ENCODE data around the gene TEX22. TPM values are rescaled to one million over a fixed set of nuclear protein-coding genes. Genes with fewer than 3 reads are reported as not detected.

The TEX22 gene
- total RNA-seq, 1 donor from 2014 or later = not detected

DNA sequence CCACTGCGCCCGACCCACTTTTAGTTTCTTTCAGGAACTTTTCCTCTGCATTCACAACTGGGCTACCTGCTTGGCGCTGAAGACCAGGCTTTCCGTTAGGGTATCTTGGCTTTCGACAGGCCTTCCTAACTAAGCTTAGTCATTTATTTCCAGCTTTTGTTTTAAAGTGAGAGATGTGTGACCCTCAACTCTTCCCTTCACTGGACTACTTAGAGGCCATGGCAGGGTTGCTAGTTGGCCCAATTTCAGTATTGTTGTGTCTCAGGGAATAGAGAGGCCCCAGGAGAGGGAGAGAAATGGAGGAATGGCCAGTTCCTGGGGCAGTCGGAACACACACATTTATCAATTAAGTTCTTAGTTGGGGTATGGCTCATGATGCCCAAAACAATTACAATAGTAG is 31.7 kb downstream of the TEX22 start:
- H3F3A ChIP-seq (ENCODE audit: low read depth) = peaks cover 4% of the 10 kb centered on the region
- no peak overlapping the region for H3K27ac Mint-ChIP-seq
- H3K27me3 Mint-ChIP-seq (ENCODE audit: insufficient read depth, low read depth) = no peaks in the 10 kb centered on the region
- peaks cover 39% of the 10 kb centered on the region for H3K9me3 Mint-ChIP-seq
- TF ChIP-seq, protein P1, sequence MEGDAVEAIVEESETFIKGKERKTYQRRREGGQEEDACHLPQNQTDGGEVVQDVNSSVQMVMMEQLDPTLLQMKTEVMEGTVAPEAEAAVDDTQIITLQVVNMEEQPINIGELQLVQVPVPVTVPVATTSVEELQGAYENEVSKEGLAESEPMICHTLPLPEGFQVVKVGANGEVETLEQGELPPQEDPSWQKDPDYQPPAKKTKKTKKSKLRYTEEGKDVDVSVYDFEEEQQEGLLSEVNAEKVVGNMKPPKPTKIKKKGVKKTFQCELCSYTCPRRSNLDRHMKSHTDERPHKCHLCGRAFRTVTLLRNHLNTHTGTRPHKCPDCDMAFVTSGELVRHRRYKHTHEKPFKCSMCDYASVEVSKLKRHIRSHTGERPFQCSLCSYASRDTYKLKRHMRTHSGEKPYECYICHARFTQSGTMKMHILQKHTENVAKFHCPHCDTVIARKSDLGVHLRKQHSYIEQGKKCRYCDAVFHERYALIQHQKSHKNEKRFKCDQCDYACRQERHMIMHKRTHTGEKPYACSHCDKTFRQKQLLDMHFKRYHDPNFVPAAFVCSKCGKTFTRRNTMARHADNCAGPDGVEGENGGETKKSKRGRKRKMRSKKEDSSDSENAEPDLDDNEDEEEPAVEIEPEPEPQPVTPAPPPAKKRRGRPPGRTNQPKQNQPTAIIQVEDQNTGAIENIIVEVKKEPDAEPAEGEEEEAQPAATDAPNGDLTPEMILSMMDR (IDR thresholded peaks at IDR 0.05) = no peak
- no peak for TF ChIP-seq EZH2phosphoT487 (IDR thresholded peaks at IDR 0.05)
- TF ChIP-seq EZH2 (IDR thresholded peaks at IDR 0.05) = no peak
- H3K4me3 ChIP-seq = no peak overlapping the region
- peaks cover 100% of the 10 kb centered on the region for H3K79me2 ChIP-seq (ENCODE audit: low read depth)
- no peaks in the 10 kb centered on the region for H3K4me1 Mint-ChIP-seq
- no peak overlapping the region for H3K4me2 ChIP-seq
- no peaks in the 10 kb centered on the region for H3K27me3 ChIP-seq
- no peaks in the 10 kb centered on the region for H3K9me3 ChIP-seq (ENCODE audit: low read depth)
- peaks cover 71% of the 10 kb centered on the region for H4K20me1 ChIP-seq (ENCODE audit: low read depth)
- DNase-seq (ENCODE audit: low spot score) = no peak
- H3K36me3 Mint-ChIP-seq = peaks cover 58% of the 10 kb centered on the region
- H3K36me3 ChIP-seq = no peaks in the 10 kb centered on the region
- H3K4me3 Mint-ChIP-seq = no peak overlapping the region
- H3K9ac ChIP-seq = no peak overlapping the region
- H2AFZ ChIP-seq (replicated peaks) = no peak overlapping the region
- H3K27ac ChIP-seq = no peak overlapping the region
- H3K4me1 ChIP-seq = no peaks in the 10 kb centered on the region

DNA sequence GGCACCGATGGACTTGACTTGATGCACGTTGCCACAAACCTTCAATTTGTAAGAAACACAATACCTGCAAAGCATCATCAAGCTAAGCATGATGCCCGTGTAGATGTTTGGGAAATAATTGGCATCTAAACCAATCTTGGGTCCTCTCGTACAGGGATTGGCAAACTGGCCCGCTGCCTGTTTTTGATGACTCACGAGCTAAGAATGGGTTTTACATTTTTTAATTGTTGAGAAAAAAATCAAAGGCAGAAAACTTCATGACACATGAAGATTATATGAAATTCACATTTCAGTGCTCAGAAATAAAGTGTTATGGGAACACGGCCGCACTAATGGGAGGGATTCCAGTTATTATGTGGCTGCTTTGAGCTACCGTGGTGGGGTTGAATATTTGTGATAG is 32.2 kb downstream of the TEX22 start:
- H3K9ac ChIP-seq = no peak overlapping the region
- no peak overlapping the region for H2AFZ ChIP-seq (replicated peaks)
- no peaks in the 10 kb centered on the region for H3K36me3 ChIP-seq
- peaks cover 71% of the 10 kb centered on the region for H4K20me1 ChIP-seq (ENCODE audit: low read depth)
- TF ChIP-seq EZH2phosphoT487 (IDR thresholded peaks at IDR 0.05) = no peak
- no peak for TF ChIP-seq EZH2 (IDR thresholded peaks at IDR 0.05)
- TF ChIP-seq, protein P1 (IDR thresholded peaks at IDR 0.05) = no peak
- no peaks in the 10 kb centered on the region for H3K4me1 ChIP-seq
- no peak overlapping the region for H3K4me2 ChIP-seq
- H3K9me3 ChIP-seq (ENCODE audit: low read depth) = no peaks in the 10 kb centered on the region
- H3K27ac ChIP-seq = no peak overlapping the region
- Mint-ChIP-seq H3K27ac (no peak overlapping the region), H3K4me1 (no peaks in the 10 kb centered on the region), H3K36me3 (peaks cover 56% of the 10 kb centered on the region), H3K27me3 (ENCODE audit: insufficient read depth, low read depth) (no peaks in the 10 kb centered on the region), H3K4me3 (no peak overlapping the region), H3K9me3 (peaks cover 42% of the 10 kb centered on the region)
- H3K4me3 ChIP-seq = no peak overlapping the region
- no peaks in the 10 kb centered on the region for H3K27me3 ChIP-seq
- H3K79me2 ChIP-seq (ENCODE audit: low read depth) = peaks cover 100% of the 10 kb centered on the region
- no peak for DNase-seq (ENCODE audit: low spot score)
- peaks cover 4% of the 10 kb centered on the region for H3F3A ChIP-seq (ENCODE audit: low read depth)

DNA sequence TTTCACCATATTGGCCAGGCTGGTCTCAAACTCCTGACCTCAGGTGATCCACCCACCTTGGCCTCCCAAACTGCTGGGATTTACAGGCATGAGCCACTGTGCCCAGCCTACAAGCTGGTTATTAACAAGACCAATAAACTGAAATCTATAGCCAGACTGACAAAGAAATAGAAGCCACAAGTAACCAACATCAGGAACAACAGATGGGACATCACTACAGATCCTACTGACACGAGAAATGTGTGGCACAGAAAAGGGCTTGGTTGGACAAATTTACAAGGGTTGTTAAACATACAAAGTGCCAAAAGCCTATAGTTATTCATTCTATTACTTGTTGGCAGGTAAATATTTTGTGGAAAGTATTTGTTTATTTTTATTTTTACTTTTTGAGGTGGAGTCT is 32.9 kb downstream of the TEX22 start:
- H3K4me1 ChIP-seq = no peaks in the 10 kb centered on the region
- H3K9ac ChIP-seq = no peak overlapping the region
- no peaks in the 10 kb centered on the region for H3K36me3 ChIP-seq
- Mint-ChIP-seq H3K9me3 (peaks cover 47% of the 10 kb centered on the region), H3K36me3 (peaks cover 58% of the 10 kb centered on the region), H3K27ac (no peak overlapping the region), H3K4me3 (no peak overlapping the region), H3K27me3 (ENCODE audit: insufficient read depth, low read depth) (no peaks in the 10 kb centered on the region), H3K4me1 (no peaks in the 10 kb centered on the region)
- H3K9me3 ChIP-seq (ENCODE audit: low read depth) = no peaks in the 10 kb centered on the region
- peaks cover 100% of the 10 kb centered on the region for H3K79me2 ChIP-seq (ENCODE audit: low read depth)
- H3K27me3 ChIP-seq = no peaks in the 10 kb centered on the region
- no peak for TF ChIP-seq EZH2 (IDR thresholded peaks at IDR 0.05)
- TF ChIP-seq, protein P1 (IDR thresholded peaks at IDR 0.05) = no peak
- TF ChIP-seq EZH2phosphoT487 (IDR thresholded peaks at IDR 0.05) = no peak
- DNase-seq (ENCODE audit: low spot score) = no peak
- H2AFZ ChIP-seq (replicated peaks) = no peak overlapping the region
- no peak overlapping the region for H3K27ac ChIP-seq
- peaks cover 4% of the 10 kb centered on the region for H3F3A ChIP-seq (ENCODE audit: low read depth)
- H3K4me3 ChIP-seq = no peak overlapping the region
- H4K20me1 ChIP-seq (ENCODE audit: low read depth) = peaks cover 72% of the 10 kb centered on the region
- H3K4me2 ChIP-seq = no peak overlapping the region

All from neural progenitor cell (in vitro differentiated cells).